H9 (cell line): ENCODE data around the gene MAPKAP1. TPM values are rescaled to one million over a fixed set of nuclear protein-coding genes. Genes with fewer than 3 reads are reported as not detected.

ENCODE experiments used
- DNase-seq: peaks from one replicate; pipeline ENCODE4 v3.0.0-alpha.2; 2017
- H2AFZ ChIP-seq: one replicate; pipeline ENCODE4 v1.6.1; 2013; ENCODE audit warnings: mild to moderate bottlenecking, low read length, control low read depth, moderate library complexity
- H2AK5ac ChIP-seq: 2 replicates; pipeline ENCODE4 v1.6.1; 2013; ENCODE audit warnings: low read length, control low read depth, mixed read lengths; ENCODE audit not compliant: insufficient read length
- H2BK120ac ChIP-seq: one replicate; pipeline ENCODE4 v1.6.1; 2013; ENCODE audit warnings: low read depth, mild to moderate bottlenecking, low read length, control low read depth, inconsistent platforms; ENCODE audit not compliant: poor library complexity, severe bottlenecking
- H2BK12ac ChIP-seq: 2 replicates; pipeline ENCODE4 v1.6.1; 2013; ENCODE audit warnings: low read length, control low read depth, mixed read lengths, low read depth; ENCODE audit not compliant: insufficient read length
- H2BK15ac ChIP-seq: 2 replicates; pipeline ENCODE4 v1.6.1; 2013; ENCODE audit warnings: low read depth, low read length, control low read depth
- H2BK20ac ChIP-seq: one replicate; pipeline ENCODE4 v1.6.1; 2013; ENCODE audit warnings: low read depth, mild to moderate bottlenecking, low read length, control low read depth, inconsistent platforms; ENCODE audit not compliant: poor library complexity, severe bottlenecking
- H2BK5ac ChIP-seq: 2 replicates; pipeline ENCODE4 v1.6.1; 2013; ENCODE audit warnings: low read length, control low read depth, mixed read lengths; ENCODE audit not compliant: insufficient read length
- H3K14ac ChIP-seq: 2 replicates; pipeline ENCODE4 v1.6.1; 2013; ENCODE audit warnings: low read length, control low read depth; ENCODE audit not compliant: insufficient read depth
- H3K18ac ChIP-seq: 2 replicates; pipeline ENCODE4 v1.6.1; 2013; ENCODE audit warnings: low read depth, mild to moderate bottlenecking, mixed read lengths, low read length, control low read depth; ENCODE audit not compliant: insufficient read length
- H3K23ac ChIP-seq: 2 replicates; pipeline ENCODE4 v1.6.1; 2013; ENCODE audit warnings: low read length, control low read depth, mixed read lengths, low read depth; ENCODE audit not compliant: insufficient read length
- H3K23me2 ChIP-seq: 2 replicates; pipeline ENCODE4 v1.6.1; 2013; ENCODE audit warnings: low read depth, mild to moderate bottlenecking, mixed read lengths, low read length, control low read depth; ENCODE audit not compliant: insufficient read length, poor library complexity, severe bottlenecking
- H3K27ac ChIP-seq: 2 replicates; pipeline ENCODE4 v1.5.1; 2013; ENCODE audit warnings: low read length, control low read depth, mixed read lengths, low read depth; ENCODE audit not compliant: insufficient read length
- H3K27me3 ChIP-seq: 2 replicates; pipeline ENCODE4 v1.6.1; 2013; ENCODE audit warnings: low read length, control low read depth, inconsistent platforms; ENCODE audit not compliant: insufficient read depth
- H3K4ac ChIP-seq: 2 replicates; pipeline ENCODE4 v1.6.1; 2013; ENCODE audit warnings: low read depth, mild to moderate bottlenecking, control low read depth, inconsistent platforms, low read length, moderate library complexity
- H3K4me1 ChIP-seq: 2 replicates; pipeline ENCODE4 v1.6.1; 2013; ENCODE audit warnings: low read length, control low read depth, inconsistent platforms; ENCODE audit not compliant: insufficient read depth
- H3K4me2 ChIP-seq: 2 replicates; pipeline ENCODE4 v1.6.1; 2013; ENCODE audit warnings: low read length, control low read depth, mixed read lengths; ENCODE audit not compliant: insufficient read length, insufficient read depth
- H3K56ac ChIP-seq: 2 replicates; pipeline ENCODE4 v1.6.1; 2013; ENCODE audit warnings: low read depth, mild to moderate bottlenecking, mixed read lengths, low read length, control low read depth; ENCODE audit not compliant: insufficient read length
- H3K79me1 ChIP-seq: 2 replicates; pipeline ENCODE4 v1.6.1; 2013; ENCODE audit warnings: low read depth, mild to moderate bottlenecking, moderate library complexity, low read length, control low read depth, inconsistent platforms; ENCODE audit not compliant: insufficient read depth, poor library complexity, severe bottlenecking
- H3K79me2 ChIP-seq: 2 replicates; pipeline ENCODE4 v1.6.1; 2013; ENCODE audit warnings: low read length, control low read depth, inconsistent platforms; ENCODE audit not compliant: insufficient read depth
- H3K9ac ChIP-seq: 2 replicates; pipeline ENCODE4 v1.6.1; 2013; ENCODE audit warnings: low read length, control low read depth, mixed read lengths; ENCODE audit not compliant: insufficient read length; ENCODE audit errors: extremely low read depth
- H3K9me3 ChIP-seq: one replicate; pipeline ENCODE4 v1.6.1; 2013; ENCODE audit warnings: low read depth, low read length, inconsistent platforms; ENCODE audit not compliant: control insufficient read depth
- H3T11ph ChIP-seq: one replicate; pipeline ENCODE4 v1.6.1; 2013; ENCODE audit warnings: mild to moderate bottlenecking, low read length, control low read depth, inconsistent platforms
- H4K20me1 ChIP-seq: one replicate; pipeline ENCODE4 v1.6.1; 2013; ENCODE audit not compliant: control insufficient read depth, insufficient read length, insufficient read depth
- H4K5ac ChIP-seq: 2 replicates; pipeline ENCODE4 v1.6.1; 2013; ENCODE audit warnings: low read depth, mild to moderate bottlenecking, mixed read lengths, low read length, control low read depth; ENCODE audit not compliant: insufficient read length
- H4K8ac ChIP-seq: replicated peaks from 2 replicates; pipeline ENCODE4 v1.6.1; 2013; ENCODE audit warnings: low read length, control low read depth, mixed read lengths, low read depth; ENCODE audit not compliant: insufficient read length
- H4K91ac ChIP-seq: 2 replicates; pipeline ENCODE4 v1.6.1; 2013; ENCODE audit warnings: low read depth, mild to moderate bottlenecking, moderate library complexity, mixed read lengths, low read length, control low read depth; ENCODE audit not compliant: insufficient read length
- H3K27ac Mint-ChIP-seq, 3 experiments: 2 replicates in 2 of 3; 3 replicates in 1 of 3; pipeline ENCODE4 v1.8.0; 2020 to 2021; ENCODE audit warnings: mixed read lengths in 3 of 3, mild to moderate bottlenecking in 1 of 3, moderate library complexity in 1 of 3
- H3K27me3 Mint-ChIP-seq: 2 replicates; pipeline ENCODE4 v1.8.0; 2021; ENCODE audit warnings: low read depth, mild to moderate bottlenecking, moderate library complexity, mixed read lengths
- H3K36me3 Mint-ChIP-seq, 3 experiments: 2 replicates in 2 of 3; 3 replicates in 1 of 3; pipeline ENCODE4 v1.8.0; 2020 to 2021; ENCODE audit warnings: low read depth in 3 of 3, mixed read lengths in 3 of 3; ENCODE audit not compliant: insufficient read depth in 1 of 3
- H3K4me1 Mint-ChIP-seq, 2 experiments: 2 replicates each; pipeline ENCODE4 v1.8.0; 2020; ENCODE audit warnings: mixed read lengths in 2 of 2
- H3K4me3 Mint-ChIP-seq, 2 experiments: 2 replicates in 1 of 2; 3 replicates in 1 of 2; pipeline ENCODE4 v1.8.0; 2020 to 2021; ENCODE audit warnings: mild to moderate bottlenecking in 2 of 2, mixed read lengths in 2 of 2, moderate library complexity in 1 of 2
- H3K9me3 Mint-ChIP-seq, 2 experiments: 2 replicates in 1 of 2; 3 replicates in 1 of 2; pipeline ENCODE4 v1.8.0; 2020; ENCODE audit warnings: mild to moderate bottlenecking in 2 of 2, mixed read lengths in 2 of 2, moderate library complexity in 1 of 2
- CTCF ChIP-seq: fragments of 200-600 bp; sonication (generic); conservative IDR thresholded peaks from 3 replicates; pipeline ENCODE4 v1.8.0; 2021; ENCODE audit warnings: antibody characterized with exemption, mild to moderate bottlenecking
- WGBS: extraction: QIAGEN DNeasy Blood & Tissue Kit; methylation state at CpG from one replicate; pipeline ENCODE4 v1.1.7; 2013; ENCODE audit warnings: missing lambda C conversion rate, low lambda C conversion rate, mixed read lengths; ENCODE audit not compliant: insufficient read length; ENCODE audit errors: extremely low coverage; 5-methylcytosine and 5-hydroxymethylcytosine counted together
- total RNA-seq: library from RNA; stranded (reverse); gene quantifications from 2 replicates; pipeline ENCODE4 v1.2.1, GENCODE V29; 2021

MAPKAP1 gene
- total RNA-seq, 1 experiment from 2014 or later = 97.0 TPM

GRCh38 chr9:125652759-125653158 lies 54.2 kb downstream of the MAPKAP1 start:
- Histone ChIP-seq H3K4me1 (peaks cover 27% of the 10 kb centered on the region; the same call in 1 of the 2 replicates), H3K9me3 (no peaks in the 10 kb centered on the region), H3K23me2 (no peaks in the 10 kb centered on the region), H2BK12ac (peak overlapping the region; percentile 77), H3K4me2 (no peak overlapping the region), H3K27ac (no peak overlapping the region), H3K79me1 (no peaks in the 10 kb centered on the region), H2AK5ac (no peak overlapping the region), H3K27me3 (no peaks in the 10 kb centered on the region), H2BK15ac (no peak overlapping the region), H2BK5ac (no peak overlapping the region), H3K14ac (peak overlapping the region; percentile 17; the same call in 1 of the 2 replicates), H2AFZ (no peak overlapping the region), H3K18ac (no peak overlapping the region), H3K9ac (no peak overlapping the region), H4K5ac (no peak overlapping the region), H4K20me1 (no peaks in the 10 kb centered on the region), H2BK20ac (no peak overlapping the region), H3K56ac (no peak overlapping the region), H3K23ac (no peak overlapping the region), H3K79me2 (no peaks in the 10 kb centered on the region; the same call in 1 of the 2 replicates), H4K8ac (no peak overlapping the region), H3T11ph (no peak overlapping the region), H2BK120ac (no peak overlapping the region), H3K4ac (no peak overlapping the region), H4K91ac (no peak overlapping the region)
- H3K4me1 Mint-ChIP-seq = peaks cover 89 to 92% of the 10 kb centered on the region in 2 experiments
- WGBS = no CpG with 5 or more reads among the region's 6 CpGs
- DNase-seq = no peak
- H3K36me3 Mint-ChIP-seq = no peaks in the 10 kb centered on the region; a peak in 1 of 7 replicates
- no peak for TF ChIP-seq CTCF
- no peaks in the 10 kb centered on the region for H3K9me3 Mint-ChIP-seq
- peak overlapping the region; percentile 25 to 99 (median 55) for H3K27ac Mint-ChIP-seq
- no peak overlapping the region; a peak in 1 of 5 replicates for H3K4me3 Mint-ChIP-seq
- no peaks in the 10 kb centered on the region for H3K27me3 Mint-ChIP-seq
